Colonic mucosa (tissue), 4 donors: Measurements from ENCODE around the gene LYPD1. TPM values are rescaled to one million over a fixed set of nuclear protein-coding genes. Genes with fewer than 3 reads are reported as not detected.

ENCODE experiments used
- DNase-seq: peaks from one replicate; pipeline ENCODE4 v3.0.0-alpha.2; 2020
- H3K27ac ChIP-seq: fragments of 200-600 bp; one replicate; pipeline ENCODE4 v1.8.0; 2021
- H3K27me3 ChIP-seq: fragments of 200-600 bp; one replicate; pipeline ENCODE4 v1.8.0; 2021
- H3K36me3 ChIP-seq: fragments of 200-600 bp; one replicate; pipeline ENCODE4 v1.8.0; 2021
- H3K4me1 ChIP-seq: fragments of 200-600 bp; one replicate; pipeline ENCODE4 v1.8.0; 2021; ENCODE audit warnings: mild to moderate bottlenecking
- H3K4me3 ChIP-seq: fragments of 200-600 bp; one replicate; pipeline ENCODE4 v1.8.0; 2021
- H3K9ac ChIP-seq, 2 donors: one replicate each; pipeline ENCODE4 v1.7.0; 2013; ENCODE audit warnings: control low read depth in 2 of 2, low read depth in 2 of 2, low read length in 2 of 2
- H3K9me3 ChIP-seq: fragments of 200-600 bp; one replicate; pipeline ENCODE4 v1.8.0; 2021
- intact Hi-C: fragments of 100-400 bp; cut with DNase I; formaldehyde crosslinking; loops from one replicate; pipeline ENCODE4 v1.14.1; 2022
- total RNA-seq, 2 donors: library from RNA; stranded (reverse); fragmentation: NEBNext Ultra II Directional in 1 of 2; extraction: Animal tissue kit (Norgen Biotek cat#: 25700) in 1 of 2; gene quantifications; one replicate each; pipeline ENCODE4 v1.2.1, GENCODE V29; 2021
- TF ChIP-seq, protein P1 (sequence below): fragments of 200-600 bp; IDR thresholded peaks from one replicate; pipeline ENCODE4 v1.8.0; 2022; ENCODE audit warnings: antibody characterized with exemption, mild to moderate bottlenecking
- donor health status: healthy.
- donor health status: DM: no; HTN: no; CAD: no.
- donor health status: DM: no; HTN: no; CAD: no.

The LYPD1 gene
- total RNA-seq, 2 donors from 2014 or later = 0.66 TPM; not detected in 1

DNA sequence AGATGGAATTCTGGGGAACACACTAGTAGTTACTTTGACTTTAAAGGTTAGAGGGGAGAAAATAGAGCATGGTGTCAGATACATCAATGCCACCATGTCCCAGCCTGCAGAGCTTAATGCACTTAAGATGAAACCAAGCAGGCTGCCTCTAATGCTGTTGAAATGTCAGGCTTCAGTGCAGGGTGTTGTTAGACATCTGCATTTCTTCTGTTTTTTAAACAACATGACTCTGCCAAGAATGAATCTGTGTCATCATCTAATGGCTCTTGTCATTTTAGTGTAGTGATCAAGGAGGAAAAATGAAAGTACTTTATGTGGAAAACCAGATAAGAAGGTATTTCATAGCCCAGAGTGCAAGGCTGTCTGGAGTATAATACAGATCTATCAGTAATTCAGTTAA, 29.9 kb downstream of the LYPD1 start:
- Histone ChIP-seq H3K4me1 (no peaks in the 10 kb centered on the region), H3K9ac (no peak overlapping the region), H3K36me3 (no peaks in the 10 kb centered on the region), H3K27ac (no peak overlapping the region), H3K27me3 (no peaks in the 10 kb centered on the region), H3K4me3 (no peak overlapping the region), H3K9me3 (no peaks in the 10 kb centered on the region)
- intact Hi-C loops = no loop called here
- no peak for DNase-seq
- TF ChIP-seq, protein P1, sequence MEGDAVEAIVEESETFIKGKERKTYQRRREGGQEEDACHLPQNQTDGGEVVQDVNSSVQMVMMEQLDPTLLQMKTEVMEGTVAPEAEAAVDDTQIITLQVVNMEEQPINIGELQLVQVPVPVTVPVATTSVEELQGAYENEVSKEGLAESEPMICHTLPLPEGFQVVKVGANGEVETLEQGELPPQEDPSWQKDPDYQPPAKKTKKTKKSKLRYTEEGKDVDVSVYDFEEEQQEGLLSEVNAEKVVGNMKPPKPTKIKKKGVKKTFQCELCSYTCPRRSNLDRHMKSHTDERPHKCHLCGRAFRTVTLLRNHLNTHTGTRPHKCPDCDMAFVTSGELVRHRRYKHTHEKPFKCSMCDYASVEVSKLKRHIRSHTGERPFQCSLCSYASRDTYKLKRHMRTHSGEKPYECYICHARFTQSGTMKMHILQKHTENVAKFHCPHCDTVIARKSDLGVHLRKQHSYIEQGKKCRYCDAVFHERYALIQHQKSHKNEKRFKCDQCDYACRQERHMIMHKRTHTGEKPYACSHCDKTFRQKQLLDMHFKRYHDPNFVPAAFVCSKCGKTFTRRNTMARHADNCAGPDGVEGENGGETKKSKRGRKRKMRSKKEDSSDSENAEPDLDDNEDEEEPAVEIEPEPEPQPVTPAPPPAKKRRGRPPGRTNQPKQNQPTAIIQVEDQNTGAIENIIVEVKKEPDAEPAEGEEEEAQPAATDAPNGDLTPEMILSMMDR = no peak

GRCh38 chr2:132638313-132639040, 31.5 kb downstream of the LYPD1 start:
- TF ChIP-seq, protein P1 = no peak
- DNase-seq = no peak
- no peak overlapping the region for H3K9ac ChIP-seq
- no peaks in the 10 kb centered on the region for H3K36me3 ChIP-seq
- H3K27me3 ChIP-seq = no peaks in the 10 kb centered on the region
- no peaks in the 10 kb centered on the region for H3K4me1 ChIP-seq
- no peak overlapping the region for H3K27ac ChIP-seq
- intact Hi-C loops = no loop called here
- H3K9me3 ChIP-seq = no peaks in the 10 kb centered on the region
- H3K4me3 ChIP-seq = no peak overlapping the region

- Histone ChIP-seq H3K27me3 (no peaks in the 10 kb centered on the region), H3K9ac (no peak overlapping the region), H3K36me3 (no peaks in the 10 kb centered on the region), H3K9me3 (no peaks in the 10 kb centered on the region), H3K4me3 (no peak overlapping the region), H3K27ac (no peak overlapping the region), H3K4me1 (peaks cover 5% of the 10 kb centered on the region)
- TF ChIP-seq, protein P1 = no peak
- DNase-seq = no peak
- intact Hi-C loops = no loop called here
Observed at GRCh38 chr2:132636346-132636745, 33.7 kb downstream of the LYPD1 start.

- intact Hi-C loops = no loop called here
- Histone ChIP-seq H3K9me3 (no peaks in the 10 kb centered on the region), H3K4me1 (peaks cover 5% of the 10 kb centered on the region), H3K36me3 (no peaks in the 10 kb centered on the region), H3K27ac (no peak overlapping the region), H3K9ac (no peak overlapping the region), H3K4me3 (no peak overlapping the region), H3K27me3 (no peaks in the 10 kb centered on the region)
- TF ChIP-seq, protein P1 = no peak
- no peak for DNase-seq
Observed at GRCh38 chr2:132633635-132634034, 36.4 kb downstream of the LYPD1 start.

GRCh38 chr2:132632000-132632649, 37.9 kb downstream of the LYPD1 start:
- peaks cover 5% of the 10 kb centered on the region for H3K4me1 ChIP-seq
- no peaks in the 10 kb centered on the region for H3K9me3 ChIP-seq
- peak; percentile 59 for DNase-seq
- H3K27me3 ChIP-seq = no peaks in the 10 kb centered on the region
- peak overlapping the region; percentile 54 for H3K27ac ChIP-seq
- intact Hi-C loops = no loop called here
- TF ChIP-seq, protein P1 = no peak
- H3K36me3 ChIP-seq = no peaks in the 10 kb centered on the region
- no peak overlapping the region for H3K9ac ChIP-seq
- H3K4me3 ChIP-seq = no peak overlapping the region
